ENCODE data around the gene HS3ST3A1.
"Not testable (repeated sequence)": the region's sequence is repeated elsewhere in the genome, so short reads cannot be mapped to it uniquely, and the experiment has no call there.

HS3ST3A1 gene

DNA sequence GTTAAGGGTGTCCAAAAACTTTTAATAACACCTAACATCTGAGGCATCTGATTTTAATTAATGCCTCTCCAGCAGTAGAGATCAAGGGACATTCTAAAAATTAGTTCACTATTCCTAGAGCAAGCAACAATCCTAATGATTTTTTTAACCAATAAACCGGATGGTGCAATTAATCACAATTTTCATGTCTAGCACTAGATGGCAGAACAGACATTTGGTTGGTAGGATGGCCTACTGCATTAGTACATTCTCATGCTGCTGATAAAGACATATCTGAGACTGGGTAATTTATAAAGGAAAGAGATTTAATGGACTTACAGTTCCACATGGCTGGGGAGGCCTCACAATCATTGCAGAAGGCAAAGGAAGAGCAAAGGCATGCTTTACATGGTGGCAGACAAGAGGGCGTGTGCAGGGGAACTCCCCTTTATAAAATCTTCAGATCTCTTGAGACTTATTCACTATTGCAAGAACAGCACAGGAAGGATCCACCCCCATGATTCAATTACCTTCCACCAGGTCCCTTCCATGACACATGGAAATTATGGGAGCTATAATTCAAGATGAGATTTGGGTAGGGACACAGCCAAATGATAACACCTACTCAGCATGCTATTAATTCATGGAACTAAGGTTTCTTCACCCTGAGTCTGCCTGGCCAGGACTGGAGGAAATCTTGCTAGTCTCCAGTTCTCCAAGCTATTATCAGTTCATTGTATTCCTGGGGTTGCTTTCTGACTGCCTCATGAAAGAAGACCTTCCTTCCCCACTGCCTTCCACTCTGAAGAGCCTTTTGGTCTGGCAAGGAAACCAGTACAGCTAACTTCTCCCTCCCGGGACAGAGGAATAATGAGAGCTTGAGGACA is 24.8 kb downstream of the HS3ST3A1 start:
- DNase-seq (ENCODE audit: insufficient read length, low spot score) (no peak), FAIRE-seq (no peak)

DNA sequence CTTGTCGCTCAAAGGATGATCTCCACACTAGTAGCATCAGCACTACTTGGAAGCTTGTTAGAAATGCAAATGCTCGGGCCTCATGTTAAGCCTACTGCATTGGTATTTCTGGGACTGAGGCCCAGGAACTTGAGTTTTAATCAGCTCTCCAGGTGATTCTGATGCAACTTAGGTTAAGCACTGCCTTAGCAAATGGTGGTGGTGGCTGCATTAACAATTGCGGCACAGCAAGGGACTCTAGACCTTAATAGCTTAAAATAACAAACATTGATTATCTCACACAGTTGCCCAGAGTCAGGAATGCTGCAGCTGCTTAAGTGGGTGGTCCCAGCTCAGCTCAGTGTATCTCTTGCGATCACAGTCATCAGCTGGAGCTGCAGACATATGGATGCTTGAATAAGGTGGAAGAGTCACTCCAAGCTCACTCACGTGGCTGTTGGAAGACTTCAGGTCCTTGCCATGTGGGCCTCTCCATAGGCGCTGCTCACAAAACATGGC is 25.8 kb downstream of the HS3ST3A1 start:
- FAIRE-seq (no peak), DNase-seq (ENCODE audit: insufficient read length, low spot score) (no peak)

DNA sequence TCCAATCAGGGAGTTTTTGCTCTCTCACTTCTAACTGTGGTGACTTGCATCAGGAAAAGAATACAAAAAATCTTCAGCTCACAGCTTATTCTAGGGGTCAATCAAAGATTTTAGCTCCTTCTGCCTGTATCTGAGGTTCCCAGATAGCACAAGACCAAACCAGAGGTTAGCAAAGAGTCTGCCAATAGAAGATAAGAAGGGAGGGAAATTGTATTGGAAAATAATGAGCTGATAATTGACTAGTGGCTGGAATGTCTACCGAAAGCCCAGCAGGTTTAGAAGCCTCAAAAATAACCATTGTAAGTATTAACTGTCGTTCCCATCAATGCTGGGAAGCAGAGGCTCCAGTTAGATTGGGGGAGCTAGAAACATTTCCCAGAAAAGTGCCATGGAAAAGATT is 26.3 kb downstream of the HS3ST3A1 start:
- DNase-seq (ENCODE audit: insufficient read length, low spot score) (no peak), FAIRE-seq (no peak)

DNA sequence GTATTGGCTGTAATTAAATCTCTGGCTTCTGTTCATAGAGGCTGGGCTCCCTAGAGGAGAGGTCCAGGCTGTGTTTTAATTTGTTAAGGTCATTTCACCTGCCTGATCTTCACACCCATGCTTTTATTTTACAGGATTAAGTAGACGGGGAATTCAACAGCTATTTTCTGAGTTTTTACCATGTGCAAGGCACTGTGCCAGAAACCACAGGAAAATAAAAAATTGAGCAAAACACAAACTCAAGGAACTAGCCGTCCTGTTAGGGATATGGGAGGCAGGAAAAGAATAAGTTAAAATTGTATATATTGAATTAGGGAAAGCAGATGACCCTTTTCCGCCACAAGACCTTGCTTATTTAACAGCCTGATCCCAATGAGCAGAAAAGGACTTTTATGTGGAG is 29.1 kb downstream of the HS3ST3A1 start:
- FAIRE-seq: no peak
- DNase-seq (ENCODE audit: insufficient read length, low spot score): no peak

DNA sequence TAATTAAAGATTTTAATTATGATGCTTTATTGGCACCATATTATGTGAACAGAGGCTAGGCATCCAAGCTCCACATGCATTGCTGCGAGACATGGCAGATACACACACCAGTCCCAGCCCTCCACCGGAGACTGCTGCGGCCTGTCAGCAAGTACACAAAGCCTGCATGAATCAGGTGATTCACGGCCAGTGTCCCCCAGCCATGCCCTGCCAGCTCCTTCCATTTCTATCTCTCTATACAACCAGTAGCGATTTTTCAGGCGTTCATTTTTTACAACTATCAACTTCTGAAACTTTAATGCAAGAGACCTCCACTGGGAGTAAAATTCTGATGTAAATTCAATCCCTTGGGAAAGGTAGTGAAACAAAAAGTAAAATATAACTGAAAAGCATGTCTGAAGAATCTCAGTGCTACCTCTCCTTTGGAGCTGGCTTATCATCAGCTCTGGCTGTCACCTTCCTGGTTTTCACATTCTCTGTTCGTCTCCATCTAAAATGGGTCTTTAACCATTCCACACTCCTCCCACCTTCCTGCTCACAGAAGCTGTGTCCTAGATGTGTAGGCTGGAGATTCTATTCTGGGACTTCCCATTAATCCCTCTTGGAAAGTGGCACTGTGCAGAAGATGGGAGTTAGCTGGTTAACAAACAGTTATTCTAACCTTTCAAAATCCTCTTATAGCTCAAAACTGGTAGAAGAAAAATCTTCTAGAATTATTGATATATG is 32.2 kb downstream of the HS3ST3A1 start:
- DNase-seq (ENCODE audit: insufficient read length, low spot score): no peak
- no peak for FAIRE-seq

DNA sequence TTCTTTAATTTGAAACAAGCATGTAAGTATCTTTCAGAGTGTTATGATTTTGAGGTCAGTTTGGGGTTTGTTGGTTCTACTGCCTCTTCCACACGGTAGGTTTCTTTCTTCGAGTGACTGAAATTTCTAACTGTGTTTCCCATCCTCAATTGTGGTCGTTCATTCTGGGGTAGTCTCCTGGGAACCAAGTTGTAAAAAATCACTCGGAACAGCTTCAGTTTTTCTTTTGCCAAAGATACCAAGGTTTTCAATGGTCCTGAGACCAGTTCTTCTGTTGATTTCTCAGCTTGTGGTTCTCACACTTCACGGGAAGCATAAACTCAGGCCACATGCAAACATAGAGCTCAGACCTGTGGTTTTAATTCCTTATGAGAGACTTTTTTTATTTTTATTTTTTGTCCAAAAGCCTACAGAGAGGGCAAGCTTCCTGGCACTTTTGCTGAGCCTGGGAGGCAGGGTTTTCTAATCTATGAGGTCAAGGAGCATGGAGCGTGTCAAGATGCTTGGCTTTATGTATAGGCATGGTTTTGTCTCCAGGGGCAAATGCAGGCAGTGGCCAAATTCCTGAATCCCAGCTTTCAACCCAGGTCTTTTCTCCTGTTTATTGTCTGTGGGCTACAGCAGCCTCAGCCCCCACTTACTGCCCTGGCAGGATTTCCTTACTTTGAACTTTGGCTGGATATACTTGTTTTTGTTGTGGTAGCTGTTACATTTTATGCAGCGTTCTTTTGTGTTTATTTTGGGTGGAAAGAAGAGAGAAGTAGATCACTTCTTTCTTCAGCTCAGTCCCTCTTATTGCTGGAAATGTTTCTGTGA is 32.9 kb downstream of the HS3ST3A1 start:
- no peak for FAIRE-seq
- DNase-seq (ENCODE audit: insufficient read length, low spot score): no peak

DNA sequence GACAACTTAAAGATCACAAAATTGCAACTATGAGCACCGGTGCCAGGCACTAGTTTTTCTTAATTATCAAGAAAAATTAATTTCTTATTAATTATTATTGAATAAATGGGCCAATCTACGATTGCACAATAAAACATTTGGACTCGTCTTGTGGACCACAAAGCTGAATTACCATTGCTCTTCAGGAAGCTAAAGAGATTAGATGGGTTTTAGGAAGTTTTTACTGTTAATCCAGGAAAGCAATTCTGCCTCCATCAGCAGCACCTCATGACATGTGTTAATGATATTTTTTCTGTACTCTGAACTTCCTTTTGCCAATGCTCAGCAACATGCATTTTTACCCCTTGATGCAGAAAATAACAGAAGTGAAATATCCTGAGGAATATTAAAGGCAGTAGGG is 37.9 kb downstream of the HS3ST3A1 start:
- no peak for FAIRE-seq
- DNase-seq (ENCODE audit: insufficient read length, low spot score): no peak

DNA sequence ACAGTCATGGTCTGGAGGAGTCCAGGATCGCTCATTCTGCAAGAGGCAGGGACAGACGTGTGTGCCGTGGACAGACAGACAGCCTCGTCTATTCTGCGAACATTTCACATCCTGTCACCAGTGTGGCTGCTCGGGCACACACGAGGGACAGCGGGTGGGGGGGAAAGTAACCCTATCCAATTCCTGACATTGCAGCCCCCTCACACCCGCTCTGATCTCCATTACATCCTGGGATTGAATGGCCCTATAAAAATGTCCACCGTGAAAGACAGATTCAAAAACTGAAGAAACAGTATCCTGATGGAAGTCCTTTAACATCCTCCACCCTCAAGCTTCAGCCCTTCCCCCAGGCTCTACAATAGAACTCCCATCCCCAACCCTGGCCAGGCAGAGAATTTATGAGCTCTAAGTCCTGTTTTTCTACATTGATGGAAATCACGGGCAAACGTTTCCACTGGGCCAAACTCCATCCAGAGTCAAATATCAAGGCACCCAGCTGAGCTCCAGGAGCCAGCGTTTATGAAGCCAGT is 39.4 kb downstream of the HS3ST3A1 start:
- FAIRE-seq: no peak

DNA sequence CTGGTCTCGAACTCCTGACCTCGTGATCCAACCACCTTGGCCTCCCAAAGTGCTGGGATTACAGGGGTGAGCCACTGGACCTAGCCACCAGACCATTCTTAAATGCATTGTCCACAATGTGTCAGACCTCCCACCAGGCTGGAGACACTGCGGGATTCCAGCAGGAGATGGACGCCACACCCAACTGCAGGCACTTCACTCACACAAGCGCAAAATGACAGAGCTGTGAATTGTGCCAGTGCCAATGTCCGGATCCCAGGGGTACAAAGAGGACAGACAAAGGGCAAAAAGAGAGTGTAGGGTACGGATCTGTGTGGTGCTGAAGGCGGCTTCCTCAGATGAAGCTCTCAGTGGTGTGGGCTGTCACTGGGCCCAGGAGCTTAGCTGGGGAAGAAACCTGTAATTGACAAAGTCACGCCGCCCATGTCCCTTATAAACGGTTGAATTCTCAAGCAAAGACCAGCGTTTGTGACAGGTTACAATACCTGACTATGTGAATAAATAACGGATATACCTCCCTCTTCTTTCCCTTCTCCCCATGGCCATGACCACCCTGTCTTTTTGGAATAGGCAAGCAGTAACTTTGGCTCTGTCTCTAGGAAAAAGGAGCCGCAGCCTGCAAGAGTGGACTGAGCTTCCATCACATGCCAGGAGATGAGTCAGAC is 40.0 kb downstream of the HS3ST3A1 start:
- FAIRE-seq: no peak

More for the DNA sequence above, 39.4 kb downstream of the HS3ST3A1 start:
- DNase-seq (ENCODE audit: insufficient read length, low spot score): no peak

DNA sequence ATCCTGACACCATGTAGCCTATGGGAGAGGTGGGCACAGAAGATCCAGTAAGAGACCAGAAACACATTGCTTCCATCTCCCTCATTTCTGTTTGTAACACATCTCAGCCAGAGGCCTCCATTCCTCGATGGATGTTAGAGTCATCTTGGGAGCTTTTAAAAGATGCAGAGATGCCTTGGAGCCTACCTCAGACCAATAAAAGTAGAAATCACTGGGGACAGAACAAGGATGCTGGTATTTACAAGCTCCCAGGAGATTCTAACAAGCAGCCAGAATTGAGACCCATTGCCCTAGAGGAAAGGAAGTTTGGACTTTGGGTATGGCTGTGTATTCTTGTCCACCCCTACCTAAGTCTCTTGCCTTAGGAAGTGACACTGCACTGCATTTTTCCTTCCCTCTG is 40.8 kb downstream of the HS3ST3A1 start:
- FAIRE-seq (no peak), DNase-seq (ENCODE audit: insufficient read length, low spot score) (no peak)

More for the DNA sequence above, 40.0 kb downstream of the HS3ST3A1 start:
- no peak for DNase-seq (ENCODE audit: insufficient read length, low spot score)

DNA sequence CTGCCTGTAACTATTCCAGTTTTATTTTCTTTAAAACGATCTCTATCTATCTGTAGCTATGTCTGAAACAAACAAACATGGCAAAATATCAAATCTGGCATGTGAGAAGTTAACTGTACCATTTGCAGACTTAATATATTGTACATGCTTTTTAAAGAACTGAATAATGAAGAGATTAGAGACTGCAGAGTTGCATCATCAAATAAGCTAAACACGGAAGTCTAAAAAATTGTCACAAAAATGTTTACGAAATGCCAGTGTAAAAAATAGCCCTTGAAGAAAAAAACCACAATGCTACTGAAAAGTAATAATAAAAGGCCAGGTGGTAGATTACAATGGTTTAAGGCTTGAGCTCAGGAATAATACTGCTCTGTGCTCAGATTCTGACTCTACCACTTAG is 43.1 kb downstream of the HS3ST3A1 start:
- FAIRE-seq: no peak

DNA sequence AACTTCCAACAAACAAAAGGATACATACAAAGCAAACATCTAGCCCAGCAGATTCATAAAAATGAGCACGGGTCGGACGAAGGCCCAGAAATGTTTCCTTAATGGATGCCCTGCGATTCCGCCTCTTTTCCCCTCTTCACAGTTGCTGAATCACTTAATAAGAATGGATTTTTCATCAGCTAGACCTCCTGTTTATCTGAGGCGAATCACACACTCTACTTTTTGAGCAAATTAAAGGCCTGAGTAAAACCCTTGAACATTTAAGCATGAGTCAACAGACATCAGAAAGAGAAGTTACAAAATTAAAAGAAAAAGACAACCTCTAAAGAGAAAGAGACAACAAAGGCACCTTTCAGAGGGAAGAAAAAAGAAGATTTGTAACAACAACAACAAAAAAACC is 44.7 kb downstream of the HS3ST3A1 start:
- DNase-seq (ENCODE audit: insufficient read length, low spot score) (no peak), FAIRE-seq (no peak)

More for the DNA sequence above, 43.1 kb downstream of the HS3ST3A1 start:
- DNase-seq (ENCODE audit: insufficient read length, low spot score): no peak

DNA sequence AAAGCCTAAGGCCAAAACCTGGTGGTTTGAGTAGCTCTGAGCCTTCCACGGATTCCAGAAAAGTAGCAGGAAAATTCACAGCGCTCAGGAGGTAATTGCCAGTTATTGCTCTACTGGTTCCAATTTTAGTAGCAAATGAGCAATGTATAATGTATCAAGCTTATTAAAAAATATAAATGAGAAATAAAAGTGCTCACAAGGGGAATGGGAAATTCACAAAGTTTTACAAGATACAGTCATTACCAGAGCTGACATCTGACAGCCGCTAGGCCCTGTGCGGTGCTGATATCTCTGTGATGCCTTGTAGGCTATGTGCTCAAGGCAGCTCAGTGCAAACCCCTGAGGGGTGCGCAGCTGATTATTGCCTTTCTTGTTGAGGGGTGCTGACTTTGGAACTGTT is 47.5 kb downstream of the HS3ST3A1 start:
- no peak for FAIRE-seq

DNA sequence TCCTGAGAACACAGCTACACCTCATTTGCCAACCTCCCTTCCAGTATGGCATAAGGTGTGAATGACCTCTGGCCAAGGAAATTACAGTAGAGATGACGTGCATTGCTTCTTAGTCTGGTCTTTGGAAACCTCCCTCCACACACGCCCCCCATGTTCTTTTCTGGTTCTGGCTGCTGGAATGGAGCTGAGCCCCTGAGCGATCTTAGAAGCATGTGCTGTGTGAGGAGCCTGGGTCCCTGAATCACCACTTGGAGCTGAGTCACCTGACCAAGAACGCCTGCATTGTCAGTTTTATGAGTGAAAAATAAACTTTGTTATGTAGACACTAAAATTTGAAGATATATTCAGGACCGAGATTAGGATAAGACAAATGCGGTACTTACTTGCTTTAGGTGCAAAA is 51.4 kb downstream of the HS3ST3A1 start:
- DNase-seq (ENCODE audit: insufficient read length, low spot score) (no peak), FAIRE-seq (no peak)

More for the DNA sequence above, 47.5 kb downstream of the HS3ST3A1 start:
- DNase-seq (ENCODE audit: insufficient read length, low spot score): no peak

DNA sequence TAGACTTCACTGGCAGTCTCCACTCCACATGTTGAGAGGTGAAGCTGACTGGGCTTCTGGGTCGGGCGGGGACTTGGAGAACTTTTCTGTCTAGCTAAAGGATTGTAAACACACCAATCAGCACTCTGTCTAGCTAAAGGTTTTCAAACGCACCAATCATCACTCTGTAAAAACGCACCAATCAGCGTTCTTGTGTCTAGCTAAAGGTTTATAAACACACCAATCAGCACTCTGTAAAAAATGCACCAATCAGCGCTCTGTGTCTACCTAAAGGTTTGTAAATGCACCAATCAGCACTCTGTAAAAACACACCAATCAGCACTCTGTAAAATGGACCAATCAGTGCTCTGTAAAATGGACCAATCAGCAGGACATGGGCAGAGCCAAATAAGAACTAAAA is 53.2 kb downstream of the HS3ST3A1 start:
- DNase-seq (ENCODE audit: insufficient read length, low spot score): not testable (repeated sequence)

DNA sequence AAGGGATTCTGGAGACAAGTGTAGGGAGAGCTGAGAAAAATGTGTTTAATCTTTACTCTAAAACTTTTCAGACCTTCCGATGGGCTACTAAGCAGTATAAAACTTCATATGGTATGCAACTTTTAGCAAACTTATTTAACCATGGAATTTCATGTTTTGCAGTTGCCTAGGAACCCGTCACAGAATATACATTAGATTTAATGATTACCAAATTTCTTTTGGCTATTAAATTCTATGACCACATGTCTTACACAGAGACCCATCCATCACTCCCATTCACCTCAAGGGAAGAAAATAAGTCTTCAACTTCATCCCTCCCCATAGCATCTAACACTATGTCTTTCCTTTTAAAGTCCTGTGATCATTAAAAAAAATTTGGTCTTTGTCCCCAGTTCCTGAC is 54.9 kb downstream of the HS3ST3A1 start:
- DNase-seq (ENCODE audit: insufficient read length, low spot score) (no peak), FAIRE-seq (no peak)

More for the DNA sequence above, 53.2 kb downstream of the HS3ST3A1 start:
- FAIRE-seq: not testable (repeated sequence)

DNA sequence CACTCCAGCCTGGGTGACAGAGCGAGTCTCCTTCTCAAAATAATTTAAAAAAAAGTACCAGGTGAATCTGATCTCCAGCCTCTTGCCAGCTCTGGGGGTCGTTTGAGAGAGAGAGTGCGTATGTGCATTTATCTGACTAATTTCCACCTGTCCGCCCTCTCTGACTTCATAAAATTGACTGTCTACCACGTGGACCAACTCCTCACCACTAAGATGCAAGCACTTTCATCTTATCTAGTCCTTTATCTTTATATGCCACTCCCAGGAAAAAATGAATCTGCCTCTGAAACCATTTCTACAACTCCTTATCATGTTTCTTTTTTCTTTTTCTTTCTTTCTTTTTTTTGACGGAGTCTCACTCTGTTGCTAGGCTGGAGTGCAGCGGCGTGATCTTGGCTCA is 55.8 kb downstream of the HS3ST3A1 start:
- DNase-seq (ENCODE audit: insufficient read length, low spot score) (no peak), FAIRE-seq (no peak)

DNA sequence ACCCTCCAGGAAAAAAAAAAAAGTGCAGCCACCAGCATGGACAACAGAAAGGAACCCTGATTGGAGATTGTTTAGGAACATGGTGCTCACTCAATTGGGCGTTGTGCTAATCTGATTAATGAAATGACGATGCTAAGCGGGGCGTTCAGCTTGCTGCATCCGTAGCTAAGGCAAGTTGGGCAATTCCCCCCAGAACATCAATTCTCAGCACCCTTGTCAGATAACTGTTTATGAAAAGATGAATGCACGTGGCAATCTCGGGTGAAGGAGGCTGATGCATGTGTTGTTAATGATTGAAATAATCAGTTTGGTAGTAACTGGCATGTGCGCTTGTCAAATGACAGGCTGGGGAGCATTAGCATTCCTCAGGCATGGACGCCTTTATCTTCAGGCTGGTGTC is 57.0 kb downstream of the HS3ST3A1 start:
- DNase-seq (ENCODE audit: insufficient read length, low spot score): no peak
- FAIRE-seq: no peak

DNA sequence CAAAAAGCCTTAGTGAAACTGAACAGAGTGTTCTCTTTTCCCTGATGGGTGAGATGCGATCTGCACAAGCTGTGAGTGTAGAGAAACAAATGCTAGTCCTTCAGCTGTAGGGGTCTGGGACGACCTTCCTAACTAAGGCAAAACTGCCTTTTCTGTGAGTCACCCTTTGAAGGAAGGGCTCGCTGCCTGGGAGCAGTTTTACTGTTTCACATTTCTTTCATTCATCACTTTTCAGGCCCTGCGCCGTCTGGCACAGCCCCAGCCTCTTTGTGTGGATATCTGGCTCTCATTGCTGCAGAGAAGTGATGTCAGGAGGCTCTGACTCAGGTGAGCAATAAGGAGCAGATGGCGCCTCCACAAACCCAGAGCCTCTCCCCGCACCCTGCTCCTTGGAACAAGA is 57.4 kb downstream of the HS3ST3A1 start:
- FAIRE-seq (no peak), DNase-seq (ENCODE audit: insufficient read length, low spot score) (no peak)

DNA sequence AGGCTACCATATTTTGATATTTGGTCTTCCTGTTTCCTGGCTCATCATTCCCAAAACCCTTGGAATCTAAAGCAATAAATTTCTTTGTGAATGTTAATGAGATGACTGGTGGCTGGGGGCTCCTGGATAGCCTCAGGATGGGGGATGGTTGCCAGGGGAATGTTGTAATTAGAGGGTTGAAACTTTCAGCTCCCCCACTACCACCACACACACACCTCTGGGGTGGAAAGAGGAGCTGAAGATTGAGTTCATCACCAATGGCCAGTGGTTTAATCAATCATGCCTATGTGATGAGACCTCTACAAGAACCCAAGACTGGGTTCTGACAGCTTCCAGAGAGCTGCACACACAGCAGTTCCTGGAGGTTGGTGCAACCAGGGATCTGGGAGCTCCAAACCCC is 59.1 kb downstream of the HS3ST3A1 start:
- no peak for FAIRE-seq
- no peak for DNase-seq (ENCODE audit: insufficient read length, low spot score)

Measured in GM19239 (cell line).